22Rv1 (cell line): ENCODE measurements around the gene APLF.
A peak's percentile ranks its signal among the peaks of the same experiment; 100 is the strongest.

Source experiments
- CTCF ChIP-seq: fragments of 450-650 bp; IDR thresholded peaks from 2 replicates; pipeline ENCODE4 v1.5.1; 2017; ENCODE audit warnings: mild to moderate bottlenecking
- ZFX ChIP-seq: fragments of 450-650 bp; IDR thresholded peaks from 2 replicates; pipeline ENCODE4 v1.6.1; 2017; ENCODE audit warnings: antibody characterized with exemption, borderline replicate concordance

DNA sequence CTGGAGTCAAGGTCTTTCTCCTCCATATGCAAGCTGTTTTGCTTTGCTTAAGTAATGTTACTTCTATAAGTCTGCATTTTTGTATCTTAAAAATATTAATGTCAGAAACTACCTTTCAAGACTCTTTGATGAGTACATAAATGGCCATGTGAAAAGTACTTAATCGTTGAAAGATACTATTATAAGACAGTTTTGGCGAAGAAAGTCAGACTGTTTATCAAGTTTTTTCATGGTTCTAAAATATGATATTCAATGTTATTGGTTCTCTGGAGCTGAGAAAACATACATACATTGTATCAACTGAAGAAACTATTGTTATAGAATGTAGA, 25.4 kb upstream of the APLF start:
- TF ChIP-seq CTCF = peak; percentile 51
- TF ChIP-seq ZFX = no peak
